Thymus (tissue), 11 donors: ENCODE results near the gene DPYD. TPM values are rescaled to one million over a fixed set of nuclear protein-coding genes. Genes with fewer than 3 reads are reported as not detected.

Experiments
- DNase-seq, 9 donors: peaks; one replicate each; pipeline ENCODE4 v3.0.0-alpha.2; 2013; ENCODE audit warnings: low spot score in 9 of 9, low read depth in 6 of 9, missing footprints in 1 of 9
- H3K27ac ChIP-seq, 2 donors: one replicate each; pipeline ENCODE4 v1.5.1; 2013; ENCODE audit warnings: control low read depth in 1 of 2, low read depth in 1 of 2, low read length in 1 of 2, mild to moderate bottlenecking in 1 of 2, moderate library complexity in 1 of 2
- H3K27me3 ChIP-seq, 2 donors: one replicate each; pipeline ENCODE4 v1.5.1; 2013; ENCODE audit warnings: low read length in 1 of 2; ENCODE audit not compliant: control insufficient read depth in 2 of 2, insufficient read depth in 1 of 2
- H3K36me3 ChIP-seq, 2 donors: one replicate each; pipeline ENCODE4 v1.5.1; 2013; ENCODE audit warnings: low read length in 1 of 2, mild to moderate bottlenecking in 1 of 2, moderate library complexity in 1 of 2; ENCODE audit not compliant: control insufficient read depth in 2 of 2, insufficient read depth in 2 of 2
- H3K4me1 ChIP-seq, 2 donors: one replicate each; pipeline ENCODE4 v1.5.1; 2013; ENCODE audit warnings: low read length in 2 of 2; ENCODE audit not compliant: control insufficient read depth in 2 of 2, insufficient read depth in 2 of 2
- H3K4me3 ChIP-seq, 2 donors: one replicate each; pipeline ENCODE4 v1.5.1; 2013; ENCODE audit warnings: low read length in 2 of 2, control low read depth in 1 of 2, mild to moderate bottlenecking in 1 of 2
- H3K9me3 ChIP-seq, 2 donors: one replicate each; pipeline ENCODE4 v1.5.1; 2013; ENCODE audit warnings: low read length in 1 of 2, mild to moderate bottlenecking in 1 of 2; ENCODE audit not compliant: control insufficient read depth in 2 of 2, insufficient read depth in 1 of 2
- WGBS: extraction: QIAGEN DNeasy Blood & Tissue Kit; methylation state at CpG from one replicate; pipeline ENCODE4 v1.1.7; 2013; 5-methylcytosine and 5-hydroxymethylcytosine counted together
- polyA plus RNA-seq: library from polyadenylated mRNA; stranded (reverse); fragments of 200-250 nt; gene quantifications from one replicate; pipeline ENCODE4 v1.2.3, GENCODE V29; 2013
- total RNA-seq: library from RNA; stranded (reverse); fragments of 120-200 nt; gene quantifications from one replicate; pipeline ENCODE4 v1.2.4, GENCODE V29; 2013
- donor health status: healthy.

The DPYD gene
- total and polyA plus RNA-seq, 2 donors = 13.1 to 29.4 TPM

DNA sequence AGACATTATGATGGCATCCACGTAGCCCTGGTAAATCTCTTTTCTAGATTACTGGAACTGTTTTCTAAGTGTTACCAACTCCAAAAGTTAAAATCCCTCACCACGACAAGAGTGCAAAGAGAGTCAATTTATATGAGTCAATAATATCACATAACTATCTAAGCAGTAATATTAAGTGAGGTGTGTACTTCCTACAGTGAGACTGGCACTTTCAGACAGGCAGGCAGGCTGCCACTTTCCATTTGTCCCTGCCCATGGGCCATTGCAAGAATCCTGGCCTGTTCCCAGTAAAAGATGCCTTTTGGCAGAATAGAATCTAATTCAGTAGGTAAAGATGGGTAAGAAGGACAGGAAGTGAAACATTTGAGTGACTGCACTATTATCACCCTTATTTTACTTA, 843.6 kb downstream of the DPYD start:
- no peaks in the 10 kb centered on the region for H3K9me3 ChIP-seq
- no peaks in the 10 kb centered on the region for H3K27me3 ChIP-seq
- DNase-seq = no peak
- no peak overlapping the region for H3K27ac ChIP-seq
- no peak overlapping the region for H3K4me3 ChIP-seq
- H3K36me3 ChIP-seq = no peaks in the 10 kb centered on the region
- WGBS = 69% methylated on average over 2 of the region's 2 CpGs
- H3K4me1 ChIP-seq = no peaks in the 10 kb centered on the region

DNA sequence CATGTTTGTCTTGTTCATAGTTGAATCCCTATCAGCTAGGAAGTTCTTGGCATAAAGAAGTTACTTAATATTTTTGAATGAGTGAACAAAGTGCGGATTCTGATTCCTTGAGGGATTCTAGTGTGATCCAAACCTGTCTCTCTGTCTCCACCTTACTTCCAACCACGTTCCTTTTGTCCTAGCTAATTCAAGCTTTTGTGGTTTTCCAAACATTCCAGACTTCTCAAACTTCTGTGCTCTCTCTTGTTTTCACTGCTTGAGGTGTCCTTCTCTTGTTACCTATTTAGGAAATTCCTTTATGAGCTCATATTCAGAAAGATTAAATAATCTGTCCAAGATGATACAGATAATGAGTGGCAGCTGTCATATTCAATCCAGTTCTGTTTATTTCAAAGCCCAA, 846.1 kb downstream of the DPYD start:
- WGBS = 98% methylated on average over 2 of the region's 2 CpGs
- no peaks in the 10 kb centered on the region for H3K36me3 ChIP-seq
- H3K27me3 ChIP-seq = no peaks in the 10 kb centered on the region
- H3K9me3 ChIP-seq = no peaks in the 10 kb centered on the region
- DNase-seq = no peak
- no peak overlapping the region for H3K27ac ChIP-seq
- H3K4me1 ChIP-seq = no peaks in the 10 kb centered on the region
- no peak overlapping the region for H3K4me3 ChIP-seq

DNA sequence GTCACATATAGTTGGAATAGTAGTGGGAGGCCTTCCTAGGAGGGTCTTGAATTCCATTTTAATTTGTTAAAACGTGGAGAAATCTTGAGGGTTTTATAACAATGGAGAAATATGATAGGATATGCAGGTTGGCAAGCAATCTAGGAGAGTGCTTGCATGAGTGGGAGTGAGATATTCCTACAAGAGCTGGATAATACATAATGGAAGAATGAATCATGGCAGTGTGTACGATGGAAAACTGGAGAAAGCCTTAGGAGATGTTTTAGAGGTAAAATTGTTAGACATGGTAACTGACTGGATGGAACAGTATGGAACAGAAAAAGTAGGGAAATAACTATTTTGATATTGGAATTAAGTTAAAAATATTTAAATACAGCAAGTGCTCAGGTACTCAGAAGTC, 846.9 kb downstream of the DPYD start:
- Histone ChIP-seq H3K36me3 (no peaks in the 10 kb centered on the region), H3K4me3 (no peak overlapping the region), H3K9me3 (no peaks in the 10 kb centered on the region), H3K27me3 (no peaks in the 10 kb centered on the region), H3K4me1 (no peaks in the 10 kb centered on the region), H3K27ac (no peak overlapping the region)
- DNase-seq = no peak
- 93% methylated on average over 2 of the region's 2 CpGs for WGBS

DNA sequence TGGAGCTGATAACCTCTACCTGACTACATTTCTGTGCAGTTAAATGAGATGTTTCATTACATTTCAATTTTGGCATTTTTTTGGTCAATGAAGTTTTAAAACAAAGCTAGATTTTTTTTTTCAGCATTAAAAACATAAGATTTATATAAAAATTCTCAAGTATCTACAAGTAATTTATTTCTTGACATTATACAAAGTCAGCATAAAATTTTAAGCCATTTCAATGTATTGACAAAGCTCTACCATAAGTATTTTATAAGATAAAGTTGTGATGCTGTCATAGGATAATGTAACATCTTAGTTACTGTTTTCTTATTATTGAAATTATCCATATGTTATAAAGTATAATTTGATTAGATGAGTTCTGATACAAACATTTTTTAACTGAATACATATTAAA, 847.7 kb downstream of the DPYD start:
- Histone ChIP-seq H3K27ac (no peak overlapping the region), H3K4me3 (no peak overlapping the region), H3K9me3 (no peaks in the 10 kb centered on the region), H3K36me3 (no peaks in the 10 kb centered on the region), H3K4me1 (no peaks in the 10 kb centered on the region), H3K27me3 (no peaks in the 10 kb centered on the region)
- no peak for DNase-seq

DNA sequence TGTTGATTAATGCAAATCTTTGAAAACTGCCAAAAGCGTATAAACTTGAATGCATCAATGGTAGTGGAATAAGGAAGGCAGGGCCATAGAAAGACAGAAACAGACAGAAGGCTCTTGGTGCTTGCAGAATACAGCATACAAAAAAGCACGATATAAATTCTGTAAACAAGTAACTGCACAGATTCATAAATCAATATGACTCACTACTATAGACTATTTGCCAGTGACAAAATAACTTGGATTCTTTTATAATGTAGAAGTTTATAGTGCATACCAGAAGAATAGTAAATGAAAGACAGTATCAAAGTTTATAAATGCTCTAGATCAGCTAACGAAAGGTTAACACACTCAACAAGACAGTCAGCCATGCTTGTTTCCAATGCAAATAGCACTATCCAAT, 849.7 kb downstream of the DPYD start:
- DNase-seq = no peak
- no peaks in the 10 kb centered on the region for H3K27me3 ChIP-seq
- H3K27ac ChIP-seq = no peak overlapping the region
- H3K36me3 ChIP-seq = no peaks in the 10 kb centered on the region
- WGBS = 95% methylated on average over 3 of the region's 3 CpGs
- no peaks in the 10 kb centered on the region for H3K9me3 ChIP-seq
- H3K4me3 ChIP-seq = no peak overlapping the region
- H3K4me1 ChIP-seq = no peaks in the 10 kb centered on the region

DNA sequence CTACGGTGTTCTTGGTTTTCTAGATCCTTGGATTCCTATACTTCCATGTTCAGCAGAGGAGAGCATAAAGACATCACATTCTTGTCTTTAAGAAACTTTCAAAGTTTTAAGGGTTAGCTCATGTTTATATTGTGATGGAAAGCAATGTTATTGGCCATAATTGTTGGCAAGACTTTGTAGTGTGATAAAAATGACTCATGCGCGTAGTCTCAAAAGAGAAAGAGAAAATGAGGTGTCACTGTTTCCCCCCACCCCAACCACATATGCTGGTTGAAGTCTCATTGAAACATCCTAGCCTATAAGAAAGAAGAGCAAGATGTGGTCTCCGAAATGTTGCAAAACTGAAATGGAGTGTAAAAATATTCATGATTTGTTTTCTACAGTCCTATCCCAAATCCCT, 850.5 kb downstream of the DPYD start:
- no peaks in the 10 kb centered on the region for H3K27me3 ChIP-seq
- WGBS = 97% methylated on average over 4 of the region's 4 CpGs
- no peaks in the 10 kb centered on the region for H3K9me3 ChIP-seq
- no peak for DNase-seq
- no peaks in the 10 kb centered on the region for H3K36me3 ChIP-seq
- H3K27ac ChIP-seq = no peak overlapping the region
- no peak overlapping the region for H3K4me3 ChIP-seq
- no peaks in the 10 kb centered on the region for H3K4me1 ChIP-seq

DNA sequence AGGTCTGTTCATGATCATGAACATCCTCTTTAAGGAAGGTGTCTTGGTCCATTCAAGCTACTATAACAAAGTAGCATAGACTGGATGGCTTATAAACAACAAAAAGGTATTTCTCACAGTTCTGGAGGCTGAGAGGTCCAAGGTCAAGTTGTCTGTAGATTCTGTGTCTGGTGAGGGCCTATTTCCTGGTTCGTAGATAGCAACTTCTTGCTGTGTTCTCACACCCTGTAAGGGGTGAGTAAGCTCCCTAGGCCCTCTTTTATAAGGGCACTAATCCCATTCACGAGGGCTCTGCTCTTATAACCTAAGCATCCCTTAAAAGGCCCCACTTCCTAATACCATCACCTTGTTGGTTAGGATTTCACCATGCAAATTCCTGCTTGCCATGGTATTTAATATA, 851.5 kb downstream of the DPYD start:
- DNase-seq = no peak
- no peaks in the 10 kb centered on the region for H3K4me1 ChIP-seq
- no peaks in the 10 kb centered on the region for H3K9me3 ChIP-seq
- no peak overlapping the region for H3K27ac ChIP-seq
- H3K27me3 ChIP-seq = no peaks in the 10 kb centered on the region
- no peaks in the 10 kb centered on the region for H3K36me3 ChIP-seq
- WGBS = 93% methylated on average over 2 of the region's 2 CpGs
- no peak overlapping the region for H3K4me3 ChIP-seq

DNA sequence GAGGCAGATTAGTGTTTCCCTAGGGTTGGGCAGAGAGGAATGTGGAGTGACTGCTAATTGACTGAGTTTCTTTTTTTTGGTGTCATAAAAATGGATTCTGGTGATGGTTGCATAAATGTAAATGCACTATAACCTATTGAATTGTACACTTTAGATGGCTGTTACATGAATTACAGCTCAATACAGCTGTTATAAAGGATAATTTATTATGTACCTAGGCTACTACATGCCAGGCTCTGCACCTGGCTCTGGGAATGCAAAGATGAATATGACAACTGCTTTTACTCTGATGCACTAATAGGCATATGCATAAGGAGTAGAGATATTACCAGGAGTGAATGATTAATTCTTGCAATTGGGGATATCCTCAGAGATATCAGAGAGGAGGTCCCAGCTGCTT, 854.0 kb downstream of the DPYD start:
- DNase-seq = no peak
- no peaks in the 10 kb centered on the region for H3K9me3 ChIP-seq
- no peak overlapping the region for H3K4me3 ChIP-seq
- H3K27ac ChIP-seq = no peak overlapping the region
- H3K27me3 ChIP-seq = no peaks in the 10 kb centered on the region
- H3K4me1 ChIP-seq = no peaks in the 10 kb centered on the region
- H3K36me3 ChIP-seq = no peaks in the 10 kb centered on the region

DNA sequence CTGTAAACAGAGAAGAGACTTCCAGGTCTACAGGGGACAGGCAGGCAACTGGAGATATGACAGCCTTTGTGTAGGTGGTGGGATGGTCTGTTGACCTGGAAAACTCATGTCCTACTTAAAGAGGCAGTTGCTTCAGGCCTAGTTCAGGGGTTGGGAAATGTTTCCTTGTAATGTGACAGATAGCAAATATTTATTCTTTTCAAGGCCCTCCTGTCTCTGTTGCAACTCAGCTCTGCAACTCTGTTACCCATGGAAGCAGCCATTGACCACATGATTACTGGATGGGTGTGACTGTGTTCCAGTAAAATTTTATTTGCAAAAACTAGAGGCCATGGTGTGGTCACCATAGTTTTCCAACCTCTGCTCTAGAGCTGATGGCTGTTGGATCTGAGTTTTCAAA, 857.3 kb downstream of the DPYD start:
- H3K36me3 ChIP-seq = no peaks in the 10 kb centered on the region

DNA sequence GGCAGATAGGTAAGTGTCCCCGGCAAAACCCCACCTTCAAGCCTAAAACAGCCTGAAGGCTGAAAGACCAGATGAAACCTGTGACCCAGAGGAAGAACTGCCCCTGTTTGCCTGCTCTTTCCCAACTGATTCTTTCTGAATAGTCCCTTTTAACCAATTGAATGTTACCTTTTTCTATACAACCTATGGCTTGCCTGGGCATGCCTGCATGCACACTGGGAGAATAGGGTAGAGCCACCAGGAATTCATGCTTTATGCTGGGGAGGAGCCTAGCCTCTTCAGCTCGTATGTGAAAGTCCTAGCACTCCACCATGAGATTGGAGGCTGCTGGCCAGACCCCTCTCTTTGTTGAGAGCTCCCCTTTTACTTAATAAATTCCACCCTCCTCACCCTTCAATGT, 859.2 kb downstream of the DPYD start:
- DNase-seq = no peak
- Histone ChIP-seq H3K9me3 (peaks cover 0 to 5% of the 10 kb centered on the region in 2 donors), H3K36me3 (no peaks in the 10 kb centered on the region), H3K27me3 (no peaks in the 10 kb centered on the region), H3K27ac (no peak overlapping the region), H3K4me1 (no peaks in the 10 kb centered on the region), H3K4me3 (no peak overlapping the region)
- 95% methylated on average over 2 of the region's 2 CpGs for WGBS

More for the DNA sequence above, 857.3 kb downstream of the DPYD start:
- H3K27me3 ChIP-seq = no peaks in the 10 kb centered on the region
- no peak for DNase-seq
- no peak overlapping the region for H3K27ac ChIP-seq
- H3K4me3 ChIP-seq = no peak overlapping the region
- no peaks in the 10 kb centered on the region for H3K4me1 ChIP-seq
- no peaks in the 10 kb centered on the region for H3K9me3 ChIP-seq
